ENCODE results near the gene PTGER4.

DNA sequence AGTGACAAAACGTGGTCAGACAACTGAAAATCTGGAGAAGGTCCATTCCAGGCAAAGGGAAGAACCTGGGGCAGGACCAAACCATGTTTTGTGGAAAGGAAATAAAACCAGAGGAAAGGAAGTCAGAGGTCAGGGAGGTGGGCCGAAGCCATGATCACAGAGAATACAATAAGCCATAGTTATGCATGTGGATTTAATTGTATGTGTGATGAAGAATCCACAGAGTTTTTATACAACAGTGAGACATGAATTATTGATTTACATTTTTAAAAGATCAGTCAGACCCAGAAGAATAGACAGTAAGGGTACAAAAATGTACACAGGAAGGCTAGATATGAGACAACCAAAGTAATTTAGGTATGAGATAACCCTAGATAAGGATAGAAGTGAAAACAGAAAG, 55.3 kb downstream of the PTGER4 start:
- TF ChIP-seq EZH2 (IDR thresholded peaks at IDR 0.05; ENCODE audit: low read depth) = no peak
- TF ChIP-seq, protein P1, sequence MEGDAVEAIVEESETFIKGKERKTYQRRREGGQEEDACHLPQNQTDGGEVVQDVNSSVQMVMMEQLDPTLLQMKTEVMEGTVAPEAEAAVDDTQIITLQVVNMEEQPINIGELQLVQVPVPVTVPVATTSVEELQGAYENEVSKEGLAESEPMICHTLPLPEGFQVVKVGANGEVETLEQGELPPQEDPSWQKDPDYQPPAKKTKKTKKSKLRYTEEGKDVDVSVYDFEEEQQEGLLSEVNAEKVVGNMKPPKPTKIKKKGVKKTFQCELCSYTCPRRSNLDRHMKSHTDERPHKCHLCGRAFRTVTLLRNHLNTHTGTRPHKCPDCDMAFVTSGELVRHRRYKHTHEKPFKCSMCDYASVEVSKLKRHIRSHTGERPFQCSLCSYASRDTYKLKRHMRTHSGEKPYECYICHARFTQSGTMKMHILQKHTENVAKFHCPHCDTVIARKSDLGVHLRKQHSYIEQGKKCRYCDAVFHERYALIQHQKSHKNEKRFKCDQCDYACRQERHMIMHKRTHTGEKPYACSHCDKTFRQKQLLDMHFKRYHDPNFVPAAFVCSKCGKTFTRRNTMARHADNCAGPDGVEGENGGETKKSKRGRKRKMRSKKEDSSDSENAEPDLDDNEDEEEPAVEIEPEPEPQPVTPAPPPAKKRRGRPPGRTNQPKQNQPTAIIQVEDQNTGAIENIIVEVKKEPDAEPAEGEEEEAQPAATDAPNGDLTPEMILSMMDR (conservative IDR thresholded peaks at IDR 0.05) = no peak

Data from PC-9 (cell line).